Measurements from ENCODE around the gene HHATL.
A peak's percentile ranks its signal among the peaks of the same experiment; 100 is the strongest.

HHATL gene, protein sequence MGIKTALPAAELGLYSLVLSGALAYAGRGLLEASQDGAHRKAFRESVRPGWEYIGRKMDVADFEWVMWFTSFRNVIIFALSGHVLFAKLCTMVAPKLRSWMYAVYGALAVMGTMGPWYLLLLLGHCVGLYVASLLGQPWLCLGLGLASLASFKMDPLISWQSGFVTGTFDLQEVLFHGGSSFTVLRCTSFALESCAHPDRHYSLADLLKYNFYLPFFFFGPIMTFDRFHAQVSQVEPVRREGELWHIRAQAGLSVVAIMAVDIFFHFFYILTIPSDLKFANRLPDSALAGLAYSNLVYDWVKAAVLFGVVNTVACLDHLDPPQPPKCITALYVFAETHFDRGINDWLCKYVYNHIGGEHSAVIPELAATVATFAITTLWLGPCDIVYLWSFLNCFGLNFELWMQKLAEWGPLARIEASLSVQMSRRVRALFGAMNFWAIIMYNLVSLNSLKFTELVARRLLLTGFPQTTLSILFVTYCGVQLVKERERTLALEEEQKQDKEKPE

DNA sequence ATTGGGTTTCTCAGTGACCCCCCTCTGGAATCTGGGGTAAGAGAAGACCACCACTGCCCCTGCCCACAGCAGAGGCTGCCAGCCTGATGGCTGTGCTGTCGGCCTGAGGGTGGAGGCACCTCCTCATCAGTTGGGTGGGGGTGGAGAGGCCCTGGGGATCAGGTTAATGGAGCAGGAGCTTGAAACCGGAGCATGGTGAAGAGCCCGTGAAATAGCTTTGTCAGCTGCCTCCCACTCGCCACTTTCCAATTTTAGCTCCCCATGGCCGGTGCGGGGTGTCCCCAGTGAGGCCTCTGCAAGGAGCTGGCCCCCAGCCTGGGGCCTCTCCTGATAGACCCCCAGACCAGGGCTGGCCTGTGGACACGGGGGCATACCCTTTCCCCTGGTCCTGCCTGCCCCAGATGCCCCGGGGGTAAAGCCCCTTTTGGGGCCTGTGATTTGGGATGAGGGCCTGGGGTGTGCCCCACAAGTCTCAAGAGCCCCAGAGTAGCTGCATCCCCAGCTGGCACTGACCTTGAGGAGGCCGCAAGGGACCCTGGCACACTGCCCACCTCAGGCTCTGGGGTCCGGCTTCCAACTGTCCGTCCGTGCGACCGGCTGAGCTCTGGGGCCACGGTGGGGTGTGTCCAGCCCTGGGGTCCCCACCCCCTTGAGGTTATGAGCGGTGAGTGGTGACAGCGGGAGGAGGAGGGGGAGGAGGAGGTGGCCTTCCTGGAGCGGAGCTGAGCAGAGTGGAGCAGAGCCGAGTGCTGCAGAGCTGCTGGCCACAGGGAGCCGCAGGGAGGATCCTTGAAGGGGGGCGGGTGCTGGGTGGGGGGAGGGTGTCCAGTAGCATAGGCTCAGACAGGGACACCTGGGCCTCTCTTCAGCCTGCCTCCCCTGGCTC lies at the start of gene HHATL:
Gene HHATL (minus strand): TSS at position 733 of the 886 bp plus-strand sequence. CDS start 1,972 bp downstream, outside the sequence.
- TF ChIP-seq, protein P1, sequence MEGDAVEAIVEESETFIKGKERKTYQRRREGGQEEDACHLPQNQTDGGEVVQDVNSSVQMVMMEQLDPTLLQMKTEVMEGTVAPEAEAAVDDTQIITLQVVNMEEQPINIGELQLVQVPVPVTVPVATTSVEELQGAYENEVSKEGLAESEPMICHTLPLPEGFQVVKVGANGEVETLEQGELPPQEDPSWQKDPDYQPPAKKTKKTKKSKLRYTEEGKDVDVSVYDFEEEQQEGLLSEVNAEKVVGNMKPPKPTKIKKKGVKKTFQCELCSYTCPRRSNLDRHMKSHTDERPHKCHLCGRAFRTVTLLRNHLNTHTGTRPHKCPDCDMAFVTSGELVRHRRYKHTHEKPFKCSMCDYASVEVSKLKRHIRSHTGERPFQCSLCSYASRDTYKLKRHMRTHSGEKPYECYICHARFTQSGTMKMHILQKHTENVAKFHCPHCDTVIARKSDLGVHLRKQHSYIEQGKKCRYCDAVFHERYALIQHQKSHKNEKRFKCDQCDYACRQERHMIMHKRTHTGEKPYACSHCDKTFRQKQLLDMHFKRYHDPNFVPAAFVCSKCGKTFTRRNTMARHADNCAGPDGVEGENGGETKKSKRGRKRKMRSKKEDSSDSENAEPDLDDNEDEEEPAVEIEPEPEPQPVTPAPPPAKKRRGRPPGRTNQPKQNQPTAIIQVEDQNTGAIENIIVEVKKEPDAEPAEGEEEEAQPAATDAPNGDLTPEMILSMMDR (IDR thresholded peaks at IDR 0.05; ENCODE audit: extremely low read depth, insufficient read depth, missing control alignments), result no peak
- in situ Hi-C loops (cut with MboI; ENCODE audit: low pct_unique_long_range_greater_than_20kb, low sequenced_read_pairs, unreplicated experiment), result no loop called here

DNA sequence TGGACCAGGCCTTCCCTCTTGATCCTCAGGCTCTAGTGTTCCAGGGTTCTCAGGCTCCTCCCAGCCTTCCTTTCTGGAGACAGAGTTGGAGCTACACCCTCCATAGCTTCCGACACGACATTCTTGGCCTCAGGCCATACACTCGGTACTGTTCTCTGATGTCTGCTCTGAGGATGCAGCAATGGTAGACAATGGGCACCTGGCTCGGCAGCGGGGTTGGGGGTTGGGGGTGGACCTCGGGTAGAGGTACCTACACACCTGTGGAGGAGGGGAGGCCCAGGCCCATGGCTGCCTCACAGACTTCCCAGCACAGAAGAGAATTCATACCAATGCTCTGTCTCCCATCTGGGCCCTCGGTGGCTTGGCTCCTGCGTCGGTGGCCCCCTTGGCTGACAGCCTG lies 49.0 kb upstream of the HHATL start:
- TF ChIP-seq, protein P1 (IDR thresholded peaks at IDR 0.05; ENCODE audit: extremely low read depth, insufficient read depth, missing control alignments), result no peak
- no peak for DNase-seq (ENCODE audit: low spot score)
- in situ Hi-C loops (cut with MboI; ENCODE audit: low pct_unique_long_range_greater_than_20kb, low sequenced_read_pairs, unreplicated experiment), result no loop called here

More for the DNA sequence above, at the start of gene HHATL:
- DNase-seq (ENCODE audit: low spot score), result no peak

DNA sequence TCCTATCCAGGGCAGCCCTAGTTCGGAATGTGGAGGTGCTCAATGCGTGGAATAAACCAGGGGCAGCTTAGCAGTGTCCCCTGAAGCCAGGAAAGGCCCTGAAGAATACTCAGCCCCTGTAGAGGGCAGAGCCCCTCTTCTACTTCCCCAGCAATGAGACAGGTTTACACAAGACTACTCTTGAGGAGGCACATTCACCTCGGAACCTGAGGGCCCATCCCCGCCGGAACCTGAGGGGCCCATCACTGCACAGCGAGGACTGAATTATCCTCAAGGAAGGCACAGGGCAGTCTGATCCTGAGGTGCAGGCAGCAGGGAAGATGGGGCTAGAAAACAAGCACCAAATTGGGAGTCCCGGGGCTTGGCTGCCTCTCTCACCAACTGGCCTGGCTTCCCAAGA lies 48.2 kb upstream of the HHATL start:
- no peak for DNase-seq (ENCODE audit: low spot score)
- TF ChIP-seq, protein P1 (IDR thresholded peaks at IDR 0.05; ENCODE audit: extremely low read depth, insufficient read depth, missing control alignments), result no peak
- in situ Hi-C loops (cut with MboI; ENCODE audit: low pct_unique_long_range_greater_than_20kb, low sequenced_read_pairs, unreplicated experiment), result no loop called here

DNA sequence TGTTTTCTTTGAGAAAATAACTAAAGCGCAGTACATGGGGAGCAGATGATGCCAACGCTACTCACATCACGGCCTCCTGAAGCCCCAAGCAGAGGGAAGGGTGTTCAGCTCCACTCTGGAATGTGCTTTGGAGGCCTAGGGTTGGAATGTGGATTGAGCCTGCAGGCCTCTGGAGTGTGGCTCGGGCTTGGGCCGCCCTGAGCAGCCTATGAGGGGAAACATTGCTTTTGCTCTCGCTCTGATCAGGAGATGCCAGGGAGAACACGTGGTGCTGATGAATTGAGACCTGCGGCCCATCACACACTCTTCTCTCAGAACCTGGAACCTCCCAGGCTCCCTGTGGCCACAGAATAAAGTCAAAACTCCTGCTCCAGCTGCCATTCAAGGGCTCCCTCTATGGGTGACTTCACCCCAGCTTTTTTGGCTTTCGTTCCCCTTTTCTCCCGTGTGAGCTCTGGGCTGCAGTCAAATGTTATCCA lies 47.2 kb upstream of the HHATL start:
- peak; percentile 38 for DNase-seq (ENCODE audit: low spot score)
- in situ Hi-C loops (cut with MboI; ENCODE audit: low pct_unique_long_range_greater_than_20kb, low sequenced_read_pairs, unreplicated experiment), result no loop called here
- TF ChIP-seq, protein P1 (IDR thresholded peaks at IDR 0.05; ENCODE audit: extremely low read depth, insufficient read depth, missing control alignments), result peak; percentile 40

DNA sequence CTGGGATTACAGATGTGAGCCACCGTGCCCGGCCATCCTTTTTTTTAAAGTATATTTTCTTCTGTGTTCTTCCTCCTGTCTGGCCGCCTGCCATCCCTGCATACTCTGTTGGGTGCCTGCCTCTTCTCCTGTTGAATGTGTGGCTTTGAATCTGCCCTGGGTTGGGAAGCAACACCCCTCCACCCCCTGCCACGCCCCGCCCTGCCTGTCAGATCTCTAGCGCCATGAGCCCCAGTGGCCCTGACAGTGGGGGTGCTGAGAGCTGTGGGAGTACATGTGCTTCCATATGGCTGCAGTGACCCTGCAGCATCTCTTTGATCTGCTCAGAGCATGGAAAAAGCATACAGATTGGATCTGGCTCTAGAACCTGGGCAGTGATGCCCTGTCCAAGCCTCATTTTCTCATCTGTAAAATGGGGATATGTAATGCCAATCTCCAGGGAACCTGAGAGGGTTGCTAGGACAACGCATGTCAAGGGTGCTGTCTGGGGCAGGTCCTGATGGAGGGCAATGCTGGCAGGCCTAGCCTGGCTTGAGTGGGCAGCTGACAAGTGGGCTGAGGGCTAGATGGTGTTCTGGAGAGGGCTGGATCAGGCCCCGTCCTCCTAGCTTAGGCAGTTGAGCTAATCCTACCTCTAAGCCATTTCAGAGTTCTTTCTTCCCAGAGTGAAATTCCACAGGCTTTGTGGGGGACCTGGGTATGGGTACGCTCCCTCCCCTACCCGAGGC lies 46.6 kb upstream of the HHATL start:
- in situ Hi-C loops (cut with MboI; ENCODE audit: low pct_unique_long_range_greater_than_20kb, low sequenced_read_pairs, unreplicated experiment), result no loop called here
- no peak for DNase-seq (ENCODE audit: low spot score)

More for the DNA sequence above, 46.6 kb upstream of the HHATL start:
- TF ChIP-seq, protein P1 (IDR thresholded peaks at IDR 0.05; ENCODE audit: extremely low read depth, insufficient read depth, missing control alignments), result no peak
